B cell (primary cell): ENCODE data around the gene IWS1. TPM values are rescaled to one million over a fixed set of nuclear protein-coding genes. Genes with fewer than 3 reads are reported as not detected.

Source experiments
- ATAC-seq: fragments of 200-7000 bp; cut with Tn5 transposase; one replicate; pipeline ENCODE4 v1.10.0; 2021; ENCODE audit warnings: low read depth, mild to moderate bottlenecking, moderate number of reproducible peaks, moderate library complexity
- CTCF ChIA-PET: fragments of 350-600 bp; sonication (Branson Sonifier 250); formaldehyde crosslinking; loops from one replicate; lab custom pipeline; 2021; ENCODE audit warnings: antibody characterized with exemption, inconsistent platforms; lab: Charles Lee
- POLR2A ChIA-PET: fragments of 350-600 bp; sonication (Branson Sonifier 250); formaldehyde crosslinking; loops from one replicate; lab custom pipeline; 2021; ENCODE audit warnings: antibody characterized with exemption; lab: Charles Lee
- DNase-seq: peaks from one replicate; pipeline ENCODE4 v3.0.0; 2013
- H2AFZ ChIP-seq: 2 replicates; pipeline ENCODE4 v1.6.1; 2012; ENCODE audit warnings: mild to moderate bottlenecking, low read depth, low read length; ENCODE audit not compliant: insufficient read depth, poor library complexity, severe bottlenecking
- H3K27ac ChIP-seq, 2 donors: 1 replicate in 1 of 2; 2 replicates in 1 of 2; pipeline ENCODE4 v1.5.1; 2012 to 2013; ENCODE audit warnings: low read length in 2 of 2, mild to moderate bottlenecking in 2 of 2, moderate library complexity in 1 of 2
- H3K27me3 ChIP-seq, 4 experiments: fragments of 200-600 bp in 1 of 4; sonication (generic) in 1 of 4; replicated peaks in 1 of 4; 1 replicate in 2 of 4; 2 replicates in 2 of 4; pipeline versions ENCODE4 v1.6.1 to v1.7.0; 2013 to 2016; ENCODE audit warnings: low read length in 3 of 4, mild to moderate bottlenecking in 2 of 4, mixed read lengths in 1 of 4, moderate library complexity in 1 of 4; ENCODE audit not compliant: insufficient read depth in 4 of 4, control insufficient read depth in 3 of 4; ENCODE audit errors: control extremely low read depth in 1 of 4
- H3K36me3 ChIP-seq, 2 experiments: replicated peaks in 1 of 2; 1 replicate in 1 of 2; 2 replicates in 1 of 2; pipeline versions ENCODE4 v1.6.1 to v1.7.1; 2013; ENCODE audit warnings: low read length in 1 of 2; ENCODE audit not compliant: insufficient read depth in 2 of 2, control insufficient read depth in 1 of 2; ENCODE audit errors: control extremely low read depth in 1 of 2, extremely low read depth in 1 of 2
- H3K4me1 ChIP-seq, 2 donors: fragments of 200-600 bp in 1 of 2; sonication (generic) in 1 of 2; 1 replicate in 1 of 2; 2 replicates in 1 of 2; pipeline versions ENCODE4 v1.5.1 to v1.6.1; 2013 to 2017; ENCODE audit warnings: low read length in 2 of 2; ENCODE audit not compliant: control insufficient read depth in 2 of 2, insufficient read depth in 2 of 2
- H3K4me2 ChIP-seq: replicated peaks from 2 replicates; pipeline ENCODE3; 2012; ENCODE audit warnings: mild to moderate bottlenecking, low read depth, low read length; ENCODE audit not compliant: poor library complexity, severe bottlenecking
- H3K4me3 ChIP-seq, 5 experiments: fragments of 200-600 bp in 1 of 5; sonication (generic) in 1 of 5; 1 replicate in 3 of 5; 2 replicates in 2 of 5; pipeline versions ENCODE4 v1.5.1 to v1.7.0; 2011 to 2016; ENCODE audit warnings: low read length in 4 of 5, mild to moderate bottlenecking in 4 of 5, low read depth in 2 of 5, control low read depth in 1 of 5, moderate library complexity in 1 of 5; ENCODE audit not compliant: insufficient read depth in 1 of 5; ENCODE audit errors: control extremely low read depth in 1 of 5, extremely low read depth in 1 of 5
- H3K79me2 ChIP-seq: fragments of 200-600 bp; sonication (generic); one replicate; pipeline ENCODE4 v1.6.0; 2016; ENCODE audit warnings: low read length; ENCODE audit not compliant: control insufficient read depth, insufficient read depth
- H3K9ac ChIP-seq: fragments of 200-600 bp; sonication (generic); 2 replicates; pipeline ENCODE4 v1.6.1; 2017; ENCODE audit warnings: mild to moderate bottlenecking, low read length, moderate library complexity
- H3K9me3 ChIP-seq, 3 donors: one replicate each; pipeline versions ENCODE4 v1.6.1 to v1.7.1; 2013; ENCODE audit warnings: low read length in 2 of 3; ENCODE audit not compliant: control insufficient read depth in 2 of 3, insufficient read depth in 1 of 3; ENCODE audit errors: control extremely low read depth in 1 of 3
- H4K20me1 ChIP-seq: 2 replicates; pipeline ENCODE4 v1.6.0; 2012; ENCODE audit warnings: mild to moderate bottlenecking, low read length; ENCODE audit not compliant: insufficient read depth, control insufficient read depth, poor library complexity, severe bottlenecking
- H3K27ac Mint-ChIP-seq: one replicate; pipeline ENCODE4 v1.8.0; 2021; ENCODE audit warnings: mixed read lengths
- H3K27me3 Mint-ChIP-seq: one replicate; pipeline ENCODE4 v1.8.0; 2021; ENCODE audit warnings: mixed read lengths
- H3K4me1 Mint-ChIP-seq: one replicate; pipeline ENCODE4 v1.8.0; 2021; ENCODE audit warnings: mixed read lengths
- H3K4me3 Mint-ChIP-seq: one replicate; pipeline ENCODE4 v1.8.0; 2021; ENCODE audit warnings: mixed read lengths
- H3K9me3 Mint-ChIP-seq: one replicate; pipeline ENCODE4 v1.8.0; 2022; ENCODE audit warnings: mixed read lengths; ENCODE audit not compliant: insufficient read depth
- EZH2 ChIP-seq: IDR thresholded peaks from 2 replicates; pipeline ENCODE4 v1.6.1; 2012; ENCODE audit warnings: borderline replicate concordance, low read depth, mild to moderate bottlenecking, moderate library complexity, low read length; ENCODE audit not compliant: insufficient read depth, poor library complexity, severe bottlenecking
- whole genome bisulfite sequencing: methylation state at CpG from one replicate; pipeline ENCODE4 v1.1.5; 2013; ENCODE audit warnings: missing lambda C conversion rate; ENCODE audit not compliant: insufficient coverage; 5-methylcytosine and 5-hydroxymethylcytosine counted together
- intact Hi-C: fragments of 100-400 bp; cut with micrococcal nuclease; formaldehyde crosslinking; loops from one replicate; pipeline ENCODE4 v1.10.0; 2022
- polyA plus RNA-seq: library from polyadenylated mRNA; depleted of rRNA; stranded (reverse); fragments of >200 nt; gene quantifications from 2 replicates; pipeline ENCODE4 v1.2.3, GENCODE V29; 2012
- total RNA-seq, 2 donors: library from RNA; stranded (reverse); fragments of 120-200 nt in 1 of 2; gene quantifications; 1 replicate in 1 of 2; 2 replicates in 1 of 2; pipeline versions ENCODE4 v1.2.3 to v1.2.4, GENCODE V29; 2013 to 2022
- TF ChIP-seq, protein P1 (sequence below): fragments of 200-600 bp; IDR thresholded peaks from one replicate; pipeline ENCODE4 v1.8.0; 2022; ENCODE audit warnings: antibody characterized with exemption, mild to moderate bottlenecking

IWS1 gene
- total and polyA plus RNA-seq, 2 donors (not counting 1 experiment from before 2014, with no cell fraction given) = 22.5 to 45.9 TPM

DNA sequence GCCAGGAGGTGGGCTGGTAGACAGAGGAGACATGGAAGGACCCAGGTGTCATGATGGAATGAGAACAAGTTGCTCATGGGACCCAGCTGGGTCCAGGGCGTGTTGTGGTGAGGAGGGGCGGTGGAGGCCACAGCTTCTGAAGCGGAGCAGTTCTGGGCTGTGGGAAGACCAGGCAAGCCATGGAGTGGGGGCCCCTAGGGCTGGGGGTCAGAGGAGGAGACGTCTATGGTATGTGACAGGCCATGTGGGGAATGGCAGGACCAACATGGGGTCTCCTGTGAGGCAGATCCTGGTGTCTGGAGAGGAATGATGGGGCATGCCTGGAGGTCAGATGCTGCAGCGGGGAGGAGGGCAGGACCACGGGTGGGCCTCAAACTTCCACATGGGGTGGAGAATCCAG lies 26.0 kb upstream of the IWS1 start:
- H3K4me3 Mint-ChIP-seq = no peak overlapping the region
- POLR2A ChIA-PET = no interaction called here
- intact Hi-C loops = no loop called here
- H3K27ac Mint-ChIP-seq = no peak overlapping the region
- TF ChIP-seq, protein P1, sequence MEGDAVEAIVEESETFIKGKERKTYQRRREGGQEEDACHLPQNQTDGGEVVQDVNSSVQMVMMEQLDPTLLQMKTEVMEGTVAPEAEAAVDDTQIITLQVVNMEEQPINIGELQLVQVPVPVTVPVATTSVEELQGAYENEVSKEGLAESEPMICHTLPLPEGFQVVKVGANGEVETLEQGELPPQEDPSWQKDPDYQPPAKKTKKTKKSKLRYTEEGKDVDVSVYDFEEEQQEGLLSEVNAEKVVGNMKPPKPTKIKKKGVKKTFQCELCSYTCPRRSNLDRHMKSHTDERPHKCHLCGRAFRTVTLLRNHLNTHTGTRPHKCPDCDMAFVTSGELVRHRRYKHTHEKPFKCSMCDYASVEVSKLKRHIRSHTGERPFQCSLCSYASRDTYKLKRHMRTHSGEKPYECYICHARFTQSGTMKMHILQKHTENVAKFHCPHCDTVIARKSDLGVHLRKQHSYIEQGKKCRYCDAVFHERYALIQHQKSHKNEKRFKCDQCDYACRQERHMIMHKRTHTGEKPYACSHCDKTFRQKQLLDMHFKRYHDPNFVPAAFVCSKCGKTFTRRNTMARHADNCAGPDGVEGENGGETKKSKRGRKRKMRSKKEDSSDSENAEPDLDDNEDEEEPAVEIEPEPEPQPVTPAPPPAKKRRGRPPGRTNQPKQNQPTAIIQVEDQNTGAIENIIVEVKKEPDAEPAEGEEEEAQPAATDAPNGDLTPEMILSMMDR = no peak
- no peak for TF ChIP-seq EZH2
- H3K4me1 Mint-ChIP-seq = peaks cover 2% of the 10 kb centered on the region
- Histone ChIP-seq H3K9ac (no peak overlapping the region), H3K27me3 (peaks cover 0 to 11% (median 2%) of the 10 kb centered on the region in 4 experiments), H3K4me1 (no peaks in the 10 kb centered on the region), H3K36me3 (no peaks in the 10 kb centered on the region), H3K4me2 (no peak overlapping the region), H2AFZ (no peak overlapping the region), H3K27ac (no peak overlapping the region), H3K79me2 (no peaks in the 10 kb centered on the region), H3K9me3 (peaks cover 0 to 4% (median 0%) of the 10 kb centered on the region in 3 donors), H4K20me1 (no peaks in the 10 kb centered on the region), H3K4me3 (no peak overlapping the region)
- ATAC-seq = no peak
- peaks cover 5% of the 10 kb centered on the region for H3K9me3 Mint-ChIP-seq
- no peak for DNase-seq
- WGBS = 87% methylated on average over 6 of the region's 6 CpGs
- CTCF ChIA-PET = no interaction called here
- H3K27me3 Mint-ChIP-seq = peaks cover 40% of the 10 kb centered on the region

DNA sequence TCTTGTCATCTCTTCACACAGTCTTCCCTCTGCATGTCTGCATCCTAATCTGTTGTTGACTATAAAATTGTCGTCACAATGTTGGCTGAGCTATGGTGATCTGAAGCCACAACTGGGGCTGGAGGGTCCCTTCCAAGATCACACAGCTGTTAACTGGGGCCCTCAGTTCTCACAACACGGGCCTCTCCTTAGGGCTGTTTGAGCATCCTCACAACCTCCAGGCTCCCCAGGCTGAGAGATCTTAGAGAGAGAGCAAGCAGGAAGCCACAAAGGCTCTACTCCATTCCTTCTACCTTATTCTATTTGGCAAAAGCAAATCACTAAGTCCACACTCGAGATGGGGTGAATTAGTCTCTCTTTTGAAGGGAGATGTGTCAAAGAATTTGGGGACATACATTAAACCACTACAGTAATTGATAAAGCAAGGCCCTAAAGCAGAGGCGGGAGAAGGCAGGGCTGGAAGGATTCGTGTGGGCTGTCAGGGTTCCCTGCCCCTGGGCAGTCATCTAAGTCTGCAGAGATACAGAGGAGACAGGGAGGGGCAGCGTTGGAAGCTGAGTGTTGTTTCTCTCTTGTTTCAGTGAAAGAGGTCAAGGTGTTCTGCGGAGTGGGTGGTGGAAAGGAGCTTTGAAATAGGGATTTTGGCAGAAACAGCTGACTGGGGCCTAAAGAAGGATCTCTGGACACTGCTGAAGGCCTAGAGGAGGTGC lies 25.1 kb upstream of the IWS1 start:
- no peak overlapping the region for H2AFZ ChIP-seq
- intact Hi-C loops = no loop called here

More for the DNA sequence above, 25.1 kb upstream of the IWS1 start:
- POLR2A ChIA-PET = no interaction called here
- Histone ChIP-seq H3K27ac (no peak overlapping the region), H3K27me3 (peaks cover 0 to 12% (median 6%) of the 10 kb centered on the region in 4 experiments), H3K9me3 (peaks cover 0 to 3% (median 0%) of the 10 kb centered on the region in 3 donors), H3K9ac (no peak overlapping the region), H3K4me3 (no peak overlapping the region), H3K4me2 (no peak overlapping the region), H3K4me1 (no peaks in the 10 kb centered on the region), H3K79me2 (no peaks in the 10 kb centered on the region), H3K36me3 (no peaks in the 10 kb centered on the region), H4K20me1 (no peaks in the 10 kb centered on the region)
- 91% methylated on average over 5 of the region's 7 CpGs for WGBS
- no peak overlapping the region for H3K27ac Mint-ChIP-seq
- H3K4me3 Mint-ChIP-seq = no peak overlapping the region
- H3K9me3 Mint-ChIP-seq = peaks cover 5% of the 10 kb centered on the region
- TF ChIP-seq, protein P1 = no peak
- no peak for DNase-seq
- peaks cover 2% of the 10 kb centered on the region for H3K4me1 Mint-ChIP-seq
- CTCF ChIA-PET = no interaction called here
- H3K27me3 Mint-ChIP-seq = peaks cover 39% of the 10 kb centered on the region
- ATAC-seq = no peak
